Mesendoderm (in vitro differentiated cells): ENCODE results near the gene VTN.

Experiments used
- DNase-seq: peaks from one replicate; pipeline ENCODE4 v3.0.0; 2013
- H2AK5ac ChIP-seq: 2 replicates; pipeline ENCODE4 v1.6.1; 2013; ENCODE audit warnings: low read length, inconsistent platforms
- H2BK120ac ChIP-seq: 2 replicates; pipeline ENCODE4 v1.6.1; 2013; ENCODE audit warnings: low read depth, mild to moderate bottlenecking, low read length, moderate library complexity, mixed read lengths
- H2BK15ac ChIP-seq: replicated peaks from 2 replicates; pipeline ENCODE4 v1.6.1; 2013; ENCODE audit warnings: low read depth, mild to moderate bottlenecking, moderate library complexity
- H2BK5ac ChIP-seq: 2 replicates; pipeline ENCODE4 v1.6.1; 2013; ENCODE audit warnings: low read length, inconsistent platforms
- H3K18ac ChIP-seq: 2 replicates; pipeline ENCODE4 v1.6.1; 2013; ENCODE audit warnings: mild to moderate bottlenecking, low read length, mixed read lengths
- H3K23ac ChIP-seq: one replicate; pipeline ENCODE4 v1.6.1; 2013; ENCODE audit warnings: low read length
- H3K27ac ChIP-seq: 2 replicates; pipeline ENCODE4 v1.5.1; 2013; ENCODE audit warnings: low read depth, mild to moderate bottlenecking, inconsistent platforms, low read length, moderate library complexity
- H3K27me3 ChIP-seq: 2 replicates; pipeline ENCODE4 v1.6.1; 2013; ENCODE audit warnings: low read length, control low read depth, mild to moderate bottlenecking, inconsistent platforms; ENCODE audit not compliant: insufficient read depth, poor library complexity
- H3K36me3 ChIP-seq: 2 replicates; pipeline ENCODE4 v1.6.1; 2013; ENCODE audit warnings: low read length, inconsistent platforms; ENCODE audit not compliant: control insufficient read depth, insufficient read depth
- H3K4ac ChIP-seq: one replicate; pipeline ENCODE4 v1.6.1; 2013; ENCODE audit warnings: low read depth, mild to moderate bottlenecking, low read length, moderate library complexity
- H3K4me1 ChIP-seq: 2 replicates; pipeline ENCODE4 v1.6.1; 2013; ENCODE audit warnings: low read depth, low read length, inconsistent platforms; ENCODE audit not compliant: control insufficient read depth
- H3K4me2 ChIP-seq: 2 replicates; pipeline ENCODE4 v1.6.1; 2013; ENCODE audit warnings: low read length
- H3K4me3 ChIP-seq: 2 replicates; pipeline ENCODE4 v1.5.1; 2013; ENCODE audit warnings: mild to moderate bottlenecking, low read length
- H3K56ac ChIP-seq: one replicate; pipeline ENCODE4 v1.6.1; 2013; ENCODE audit warnings: low read length
- H3K79me1 ChIP-seq: 2 replicates; pipeline ENCODE4 v1.6.1; 2013; ENCODE audit warnings: low read length, inconsistent platforms
- H3K79me2 ChIP-seq: 2 replicates; pipeline ENCODE4 v1.6.1; 2013; ENCODE audit warnings: mild to moderate bottlenecking, low read length; ENCODE audit not compliant: control insufficient read depth, insufficient read depth
- H3K9ac ChIP-seq: 2 replicates; pipeline ENCODE4 v1.6.1; 2013; ENCODE audit warnings: low read length, inconsistent platforms
- H4K5ac ChIP-seq: one replicate; pipeline ENCODE4 v1.6.1; 2013; ENCODE audit warnings: low read length
- H4K8ac ChIP-seq: one replicate; pipeline ENCODE4 v1.6.1; 2013; ENCODE audit warnings: low read depth, mild to moderate bottlenecking, control low read depth, low read length, moderate library complexity
- WGBS: extraction: QIAGEN DNeasy Blood & Tissue Kit; methylation state at CpG from one replicate; pipeline ENCODE4 v1.1.7; 2013; ENCODE audit warnings: low lambda C conversion rate, missing lambda C conversion rate; ENCODE audit not compliant: insufficient coverage; ENCODE audit errors: extremely low coverage; 5-methylcytosine and 5-hydroxymethylcytosine counted together

The VTN gene

GRCh38 chr17:28381141-28381825 lies 11.2 kb upstream of the VTN start:
- Histone ChIP-seq H3K79me1 (no peaks in the 10 kb centered on the region), H3K4ac (no peak overlapping the region), H3K27me3 (peaks cover 8% of the 10 kb centered on the region), H3K4me2 (peak overlapping the region; percentile 70), H2BK5ac (no peak overlapping the region), H2BK15ac (no peak overlapping the region), H3K79me2 (no peaks in the 10 kb centered on the region), H4K5ac (no peak overlapping the region), H2AK5ac (no peak overlapping the region), H2BK120ac (no peak overlapping the region), H3K9ac (peak overlapping the region; percentile 54), H3K56ac (peak overlapping the region; percentile 89), H3K4me1 (no peaks in the 10 kb centered on the region), H3K27ac (no peak overlapping the region), H3K36me3 (no peaks in the 10 kb centered on the region), H3K4me3 (no peak overlapping the region), H4K8ac (no peak overlapping the region), H3K23ac (peak overlapping the region; percentile 66), H3K18ac (no peak overlapping the region)
- no CpG with 5 or more reads among the region's 72 CpGs for WGBS
- peak; percentile 82 for DNase-seq

- WGBS = no CpG with 5 or more reads among the region's 10 CpGs
- Histone ChIP-seq H3K56ac (no peak overlapping the region), H3K4me1 (no peaks in the 10 kb centered on the region), H2AK5ac (no peak overlapping the region), H3K36me3 (no peaks in the 10 kb centered on the region), H3K27me3 (peaks cover 6% of the 10 kb centered on the region), H3K9ac (no peak overlapping the region), H3K27ac (no peak overlapping the region), H3K4ac (no peak overlapping the region), H2BK5ac (no peak overlapping the region), H3K79me1 (no peaks in the 10 kb centered on the region), H4K8ac (no peak overlapping the region), H3K18ac (no peak overlapping the region), H3K4me3 (no peak overlapping the region), H3K23ac (peak overlapping the region; percentile 4), H2BK15ac (no peak overlapping the region), H2BK120ac (no peak overlapping the region), H4K5ac (no peak overlapping the region), H3K79me2 (no peaks in the 10 kb centered on the region), H3K4me2 (no peak overlapping the region)
- peak; percentile 90 for DNase-seq
These were observed 10.0 kb upstream of the VTN start for GRCh38 chr17:28379814-28380801.

- H2AK5ac ChIP-seq = no peak overlapping the region
- H3K4ac ChIP-seq = no peak overlapping the region
- H2BK120ac ChIP-seq = no peak overlapping the region
- no peaks in the 10 kb centered on the region for H3K79me2 ChIP-seq
- no peak overlapping the region for H3K9ac ChIP-seq
- DNase-seq = no peak
- no peak overlapping the region for H3K56ac ChIP-seq
- peaks cover 12% of the 10 kb centered on the region for H3K27me3 ChIP-seq
- no peak overlapping the region for H4K8ac ChIP-seq
- H2BK15ac ChIP-seq = no peak overlapping the region
- no peaks in the 10 kb centered on the region for H3K79me1 ChIP-seq
- no peak overlapping the region for H3K4me2 ChIP-seq
- no peak overlapping the region for H3K27ac ChIP-seq
- H3K4me1 ChIP-seq = peaks cover 4% of the 10 kb centered on the region
- H3K18ac ChIP-seq = no peak overlapping the region
- no peak overlapping the region for H2BK5ac ChIP-seq
- H3K4me3 ChIP-seq = no peak overlapping the region
- no peaks in the 10 kb centered on the region for H3K36me3 ChIP-seq
- H3K23ac ChIP-seq = no peak overlapping the region
- WGBS = no CpG with 5 or more reads among the region's 6 CpGs
- no peak overlapping the region for H4K5ac ChIP-seq
These were observed 2.8 kb upstream of the VTN start for GRCh38 chr17:28372945-28373274.

- H4K5ac ChIP-seq = no peak overlapping the region
- peak; percentile 43 for DNase-seq
- WGBS = no CpG with 5 or more reads among the region's 53 CpGs
- H3K9ac ChIP-seq = peak overlapping the region; percentile 46
- H2BK5ac ChIP-seq = no peak overlapping the region
- peak overlapping the region; percentile 49 for H3K4me2 ChIP-seq
- H3K23ac ChIP-seq = no peak overlapping the region
- no peak overlapping the region for H2BK120ac ChIP-seq
- H3K4ac ChIP-seq = no peak overlapping the region
- no peak overlapping the region for H3K18ac ChIP-seq
- no peaks in the 10 kb centered on the region for H3K36me3 ChIP-seq
- no peak overlapping the region for H4K8ac ChIP-seq
- peaks cover 12% of the 10 kb centered on the region for H3K27me3 ChIP-seq
- H2BK15ac ChIP-seq = no peak overlapping the region
- H3K27ac ChIP-seq = no peak overlapping the region
- H3K4me1 ChIP-seq = peaks cover 4% of the 10 kb centered on the region
- no peaks in the 10 kb centered on the region for H3K79me1 ChIP-seq
- H2AK5ac ChIP-seq = no peak overlapping the region
- peak overlapping the region; percentile 81 for H3K56ac ChIP-seq
- no peak overlapping the region for H3K4me3 ChIP-seq
- H3K79me2 ChIP-seq = no peaks in the 10 kb centered on the region
These were observed 2.3 kb upstream of the VTN start for GRCh38 chr17:28372203-28372944.

- Histone ChIP-seq H3K79me1 (no peaks in the 10 kb centered on the region), H4K5ac (no peak within 1 kb of the TSS), H2BK5ac (no peak within 1 kb of the TSS), H3K27me3 (peaks cover 12% of the 10 kb centered on the region), H3K27ac (no peak within 1 kb of the TSS), H3K56ac (peak within 1 kb of the TSS; percentile 81), H2AK5ac (no peak within 1 kb of the TSS), H2BK120ac (no peak within 1 kb of the TSS), H3K4me3 (peak within 1 kb of the TSS; percentile 21), H3K18ac (no peak within 1 kb of the TSS), H3K4ac (no peak within 1 kb of the TSS), H3K79me2 (no peaks in the 10 kb centered on the region), H3K36me3 (no peaks in the 10 kb centered on the region), H3K9ac (peak within 1 kb of the TSS; percentile 46), H3K23ac (no peak within 1 kb of the TSS), H3K4me2 (peak within 1 kb of the TSS; percentile 49), H4K8ac (no peak within 1 kb of the TSS), H3K4me1 (peaks cover 4% of the 10 kb centered on the region), H2BK15ac (no peak within 1 kb of the TSS)
- DNase-seq = peak; percentile 98
- no CpG with 5 or more reads among the region's 80 CpGs for WGBS
These were observed 1.4 kb upstream of the VTN start, which contains the start of gene SARM1 for GRCh38 chr17:28371245-28372202. TSS of gene SARM1 (plus strand) at chr17:28371694. CDS start at chr17:28372033, 339 bp downstream.
